GM12878 (cell line): Measurements from ENCODE around the gene KCNIP3.
"Not testable (repeated sequence)": the region's sequence is repeated elsewhere in the genome, so short reads cannot be mapped to it uniquely, and the experiment has no call there.

ENCODE experiments used
- BHLHE40 ChIP-seq, 2 experiments: fragments of 450-650 bp in 1 of 2; IDR thresholded peaks; 2 replicates each; pipeline ENCODE4 v1.6.1; 2011 to 2017; ENCODE audit warnings: low read depth in 2 of 2, borderline replicate concordance in 1 of 2, improper control_type of control experiment in 1 of 2, low read length in 1 of 2, mild to moderate bottlenecking in 1 of 2
- SKIL ChIP-seq: fragments of 450-650 bp; IDR thresholded peaks from 2 replicates; pipeline ENCODE4 v1.6.1; 2017; ENCODE audit warnings: mild to moderate bottlenecking, low read depth, inconsistent platforms; ENCODE audit not compliant: poor library complexity, severe bottlenecking
- SRF ChIP-seq, 2 experiments: IDR thresholded peaks; 2 replicates each; pipeline ENCODE4 v1.6.1; 2011; ENCODE audit warnings: low read depth in 2 of 2, low read length in 2 of 2, mild to moderate bottlenecking in 1 of 2, moderate library complexity in 1 of 2
- YY1 ChIP-seq: IDR thresholded peaks from 2 replicates; pipeline ENCODE4 v1.6.1; 2011; ENCODE audit warnings: low read depth, mild to moderate bottlenecking, low read length
- TF ChIP-seq, protein P1 (sequence below), 3 experiments: IDR thresholded peaks in 2 of 3; conservative IDR thresholded peaks in 1 of 3; 2 replicates each; pipeline ENCODE4 v1.5.1; 2011; ENCODE audit warnings: low read depth in 3 of 3, low read length in 3 of 3, mild to moderate bottlenecking in 3 of 3, control low read depth in 2 of 3, moderate library complexity in 2 of 3, inconsistent platforms in 1 of 3, mixed read lengths in 1 of 3; ENCODE audit not compliant: control insufficient read depth in 2 of 3, insufficient read depth in 1 of 3; ENCODE audit errors: extremely low read depth in 1 of 3

- TF ChIP-seq, protein P1, sequence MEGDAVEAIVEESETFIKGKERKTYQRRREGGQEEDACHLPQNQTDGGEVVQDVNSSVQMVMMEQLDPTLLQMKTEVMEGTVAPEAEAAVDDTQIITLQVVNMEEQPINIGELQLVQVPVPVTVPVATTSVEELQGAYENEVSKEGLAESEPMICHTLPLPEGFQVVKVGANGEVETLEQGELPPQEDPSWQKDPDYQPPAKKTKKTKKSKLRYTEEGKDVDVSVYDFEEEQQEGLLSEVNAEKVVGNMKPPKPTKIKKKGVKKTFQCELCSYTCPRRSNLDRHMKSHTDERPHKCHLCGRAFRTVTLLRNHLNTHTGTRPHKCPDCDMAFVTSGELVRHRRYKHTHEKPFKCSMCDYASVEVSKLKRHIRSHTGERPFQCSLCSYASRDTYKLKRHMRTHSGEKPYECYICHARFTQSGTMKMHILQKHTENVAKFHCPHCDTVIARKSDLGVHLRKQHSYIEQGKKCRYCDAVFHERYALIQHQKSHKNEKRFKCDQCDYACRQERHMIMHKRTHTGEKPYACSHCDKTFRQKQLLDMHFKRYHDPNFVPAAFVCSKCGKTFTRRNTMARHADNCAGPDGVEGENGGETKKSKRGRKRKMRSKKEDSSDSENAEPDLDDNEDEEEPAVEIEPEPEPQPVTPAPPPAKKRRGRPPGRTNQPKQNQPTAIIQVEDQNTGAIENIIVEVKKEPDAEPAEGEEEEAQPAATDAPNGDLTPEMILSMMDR (IDR thresholded peaks at IDR 0.05 in 2 of 3, conservative IDR thresholded peaks at IDR 0.05 in 1 of 3; ENCODE audit: control insufficient read depth in 2 of 3, extremely low read depth in 1 of 3, insufficient read depth in 1 of 3, low read depth in 3 of 3, low read length in 3 of 3), result not testable (repeated sequence)
- TF ChIP-seq SKIL; SRF (IDR thresholded peaks at IDR 0.05; ENCODE audit: low read depth in 2 of 2, low read length in 2 of 2); BHLHE40 (IDR thresholded peaks at IDR 0.05; ENCODE audit: borderline replicate concordance in 1 of 2, low read depth in 2 of 2, low read length in 1 of 2); YY1: not testable (repeated sequence)
These were observed 27.4 kb upstream of the KCNIP3 start for GRCh38 chr2:95269745-95270144.
